ENCODE measurements around the gene PLA2G4A.

DNA sequence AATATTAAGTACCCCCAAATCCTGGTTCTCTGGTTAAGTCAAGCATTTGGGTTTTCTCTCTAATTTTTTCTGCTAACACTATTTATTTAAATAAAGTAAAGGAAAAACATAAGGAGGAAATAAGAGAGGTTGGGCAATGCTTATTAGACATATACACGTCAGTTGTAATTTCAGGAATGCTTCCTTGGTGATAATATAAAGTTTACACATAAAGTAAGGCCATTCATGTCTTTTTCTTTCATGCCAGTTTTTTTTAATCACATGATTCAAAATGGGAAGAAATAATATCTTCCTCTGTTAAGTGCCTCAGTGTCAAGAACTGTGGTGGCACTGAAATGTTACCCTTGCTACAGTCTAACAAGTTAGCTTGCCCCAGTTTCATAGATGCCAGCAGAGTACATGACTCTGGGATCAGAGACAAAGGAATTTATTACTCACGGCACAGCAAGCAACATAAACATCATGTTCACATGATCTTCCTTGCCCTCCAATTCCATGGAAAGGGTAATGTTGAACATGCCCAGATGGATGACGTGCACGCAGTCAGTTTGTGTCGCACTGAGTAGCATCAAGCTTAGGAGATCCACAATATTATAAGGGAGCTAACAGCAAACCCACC, 184.9 kb downstream of the PLA2G4A start:
- no peak for TF ChIP-seq EZH2 (IDR thresholded peaks at IDR 0.05)
- no peak for TF ChIP-seq POLR2AphosphoS5 (IDR thresholded peaks at IDR 0.05; ENCODE audit: borderline replicate concordance, low read depth, low read length)

All from SK-N-MC (cell line).